GM18907 (cell line): ENCODE data around the gene GNGT1.

Experiments used
- ATAC-seq: cut with Tn5 transposase; IDR thresholded peaks from one replicate; pipeline ENCODE4 v1.9.1; 2021; ENCODE audit warnings: mild to moderate bottlenecking, moderate library complexity; ENCODE audit not compliant: unreplicated experiment

GNGT1 gene

DNA sequence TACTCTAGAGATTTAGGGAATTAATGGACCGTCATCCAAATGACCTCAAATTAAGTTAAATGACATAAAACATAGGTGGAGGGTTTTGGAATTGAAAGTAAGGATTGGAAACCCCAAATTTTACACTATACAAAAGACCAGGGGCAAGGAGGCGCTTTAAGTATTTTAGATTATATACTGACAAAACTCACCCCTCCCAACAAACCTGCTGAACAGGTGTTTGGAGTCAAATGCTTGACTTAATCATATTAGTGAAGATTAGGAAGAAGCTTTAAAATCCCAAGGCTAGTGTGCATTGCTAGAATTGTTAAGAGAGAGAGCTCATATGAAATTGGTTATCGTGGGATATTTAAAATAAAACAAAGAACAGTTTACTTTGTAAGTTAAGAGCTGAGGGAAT lies at the start of gene GNGT1:
TSS of gene GNGT1 (plus strand) at position 301 of the 400 bp plus-strand sequence. CDS start 180 bp downstream, outside the sequence.
- ATAC-seq = no peak

DNA sequence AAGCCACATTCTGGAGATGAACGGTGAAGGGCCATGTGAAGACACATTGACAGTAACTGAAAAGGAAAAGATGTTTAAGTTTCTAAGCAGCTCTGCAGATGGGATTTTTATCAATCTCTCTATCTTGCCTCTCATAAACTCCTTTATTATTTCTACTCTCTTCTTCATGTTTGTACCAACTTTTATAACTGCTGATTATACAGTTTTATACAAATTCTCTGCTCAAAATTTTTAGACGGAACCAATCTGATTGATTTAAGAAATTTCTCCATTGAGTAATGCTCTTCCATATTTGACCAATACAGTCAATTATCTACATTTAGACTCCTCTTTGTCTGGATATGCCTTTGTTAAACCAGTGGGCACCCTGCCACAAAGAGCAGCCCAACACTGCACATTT lies 47.5 kb upstream of the GNGT1 start:
- ATAC-seq = no peak

DNA sequence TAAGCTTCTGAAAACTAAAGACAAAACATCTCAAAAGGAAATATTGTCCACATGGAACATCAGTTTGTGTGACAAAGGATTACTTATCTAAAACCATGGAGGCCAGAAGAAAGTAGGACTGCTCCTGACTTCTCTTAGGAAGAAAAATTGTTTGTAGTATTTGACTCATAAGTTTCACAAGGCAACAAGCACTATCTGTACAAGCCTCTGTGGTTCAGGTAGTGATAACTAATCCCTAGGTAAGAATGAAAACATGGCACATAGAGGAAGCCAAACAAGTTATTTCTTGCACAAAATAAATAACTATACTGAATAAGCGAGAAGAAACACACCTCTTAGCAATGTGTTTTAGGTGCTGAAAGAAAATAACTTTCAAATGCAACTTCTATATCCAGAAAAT lies 46.1 kb upstream of the GNGT1 start:
- no peak for ATAC-seq

DNA sequence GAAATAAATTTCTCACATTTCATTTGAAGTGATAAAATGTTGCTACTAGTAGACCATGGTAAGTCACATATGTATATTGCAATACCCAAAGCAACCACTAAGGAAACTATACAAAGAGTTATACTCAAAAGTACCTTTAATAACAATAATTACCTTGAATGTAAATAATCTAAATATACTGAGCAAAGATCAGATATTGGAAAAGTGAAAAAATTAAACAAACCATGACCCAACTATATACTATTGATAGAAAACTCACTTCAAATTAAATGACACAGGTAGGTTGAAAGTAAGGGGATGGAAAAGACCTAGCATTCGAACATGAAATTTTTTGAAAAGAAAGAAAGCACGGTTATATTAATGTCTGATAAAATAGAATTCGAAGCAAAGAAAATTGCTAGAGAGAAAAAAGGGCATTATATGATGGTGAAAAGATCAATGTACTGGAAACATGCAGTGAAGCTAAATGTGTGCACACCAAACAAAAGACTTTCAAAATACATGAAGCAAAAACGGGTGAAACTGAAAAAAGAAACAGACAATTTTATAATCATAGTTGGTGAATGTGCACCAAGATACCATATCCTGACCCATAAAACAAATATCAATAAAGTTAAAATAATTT lies 44.9 kb upstream of the GNGT1 start:
- no peak for ATAC-seq

DNA sequence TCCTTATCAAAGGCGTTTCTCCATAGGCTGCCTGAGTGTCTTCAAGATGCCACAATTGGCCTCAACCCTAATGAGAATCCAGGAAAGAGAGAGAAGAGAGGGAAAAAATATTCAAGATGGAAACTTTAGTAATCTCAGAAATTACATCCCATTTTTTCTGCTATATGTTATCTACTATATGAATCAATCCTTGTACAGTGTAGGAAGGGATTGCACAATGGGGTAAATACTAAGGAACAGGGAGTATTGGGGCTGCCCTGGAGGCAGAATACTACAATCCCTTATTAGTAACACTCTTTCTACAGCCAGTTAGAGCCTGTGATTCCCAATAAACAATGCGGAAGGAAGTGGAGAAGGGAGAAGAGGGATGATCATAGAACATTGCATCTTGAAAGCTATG lies 43.7 kb upstream of the GNGT1 start:
- ATAC-seq = no peak

DNA sequence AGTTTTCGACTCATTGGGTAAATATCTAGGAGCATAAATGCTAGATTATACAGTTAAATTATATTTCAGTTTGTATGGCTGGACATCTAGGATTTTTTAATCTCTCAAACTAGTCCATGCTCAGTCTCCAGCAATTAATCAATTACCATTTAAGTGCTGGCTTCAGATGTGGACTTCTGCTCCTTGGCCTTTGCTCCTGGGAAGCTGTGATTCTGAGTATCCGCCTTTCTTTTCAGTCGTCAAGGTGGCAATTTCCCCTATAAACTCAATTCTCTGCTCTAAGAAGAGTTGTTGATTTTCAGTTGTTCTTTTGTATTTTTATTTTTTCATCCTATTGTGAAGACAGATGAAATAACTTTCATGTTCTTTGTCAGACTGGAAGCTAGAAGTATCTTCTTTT lies 39.5 kb upstream of the GNGT1 start:
- no peak for ATAC-seq

DNA sequence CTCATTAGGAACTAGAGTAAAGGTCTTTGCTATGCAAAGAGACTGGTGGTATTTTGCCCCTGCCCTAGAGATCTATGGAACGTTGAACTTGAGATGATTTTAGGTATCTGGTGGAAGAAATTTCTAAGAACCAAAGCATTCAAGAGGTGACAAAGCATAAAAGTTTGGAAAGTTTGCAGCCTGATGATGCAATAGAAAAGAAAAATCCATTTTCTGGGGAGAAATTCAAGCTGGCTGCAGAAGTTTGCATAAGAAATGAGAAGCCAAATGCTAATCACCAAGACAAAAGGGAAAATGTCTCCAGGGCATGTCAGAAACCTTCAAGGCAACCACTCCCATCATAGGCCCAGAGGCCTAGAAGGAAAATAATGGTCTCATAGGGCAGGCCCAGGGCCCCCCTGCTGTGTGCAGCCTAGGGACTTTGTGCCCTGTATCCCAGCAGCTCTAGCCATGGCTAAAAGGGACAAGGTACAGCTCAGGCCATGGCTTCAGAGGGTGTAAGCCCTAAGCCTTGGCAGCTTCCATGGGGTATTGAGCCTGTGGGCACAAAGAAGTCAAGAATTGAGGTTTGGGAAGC lies 32.3 kb upstream of the GNGT1 start:
- ATAC-seq = no peak

DNA sequence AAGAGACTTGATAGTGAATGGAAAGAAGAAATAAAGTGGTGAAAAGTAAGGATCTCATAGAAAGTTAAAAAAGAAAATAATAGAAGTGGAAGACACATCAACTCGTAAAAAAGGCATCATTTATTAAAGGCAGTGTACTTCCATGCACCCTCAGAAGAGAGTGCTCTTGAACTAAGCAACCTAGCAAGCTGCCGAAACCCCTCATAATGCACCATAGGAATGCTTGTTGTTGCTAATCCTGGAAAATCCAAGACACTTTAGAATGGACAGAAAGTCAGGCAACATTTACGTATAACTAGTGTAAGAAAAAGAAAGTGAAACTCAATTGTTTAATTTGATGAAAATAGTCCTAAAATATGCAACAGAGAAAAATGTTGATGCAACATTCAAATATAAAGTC lies 28.6 kb upstream of the GNGT1 start:
- ATAC-seq = no peak

DNA sequence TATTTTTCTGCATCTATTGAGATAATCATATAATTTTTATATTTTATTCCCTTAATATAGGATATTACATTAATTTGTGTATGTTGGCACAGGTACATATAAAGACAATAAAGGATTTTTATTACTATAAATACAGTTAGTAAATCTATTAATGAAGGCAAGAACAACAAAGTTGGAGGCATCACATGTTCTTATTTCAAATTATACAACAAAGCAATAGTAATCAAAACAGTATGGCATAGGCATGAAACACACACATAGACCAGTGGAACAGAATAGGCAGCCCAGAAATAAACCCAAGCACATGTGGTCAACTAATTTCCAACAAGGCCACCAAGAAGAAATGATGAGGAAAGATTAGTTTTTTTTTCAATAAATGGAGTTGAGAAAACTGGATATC lies 27.0 kb upstream of the GNGT1 start:
- no peak for ATAC-seq

DNA sequence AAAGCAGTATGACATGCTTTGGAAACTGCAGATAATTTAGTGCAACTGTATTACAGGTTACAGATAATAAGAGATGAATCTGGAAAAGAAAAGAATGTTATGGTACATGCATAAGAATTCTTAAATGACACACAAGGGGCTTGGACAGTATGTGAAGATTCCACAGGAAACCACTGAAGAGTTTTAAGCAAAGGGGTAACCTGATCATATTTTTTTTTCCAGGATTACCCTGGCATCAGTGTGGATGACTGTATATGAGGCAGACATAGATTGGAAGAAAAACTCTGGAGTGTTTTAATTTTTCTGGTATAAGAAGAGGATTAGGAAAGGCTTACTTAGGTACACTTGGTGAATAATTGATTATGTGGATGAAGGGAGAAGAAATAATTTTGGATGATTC lies 23.9 kb upstream of the GNGT1 start:
- no peak for ATAC-seq

DNA sequence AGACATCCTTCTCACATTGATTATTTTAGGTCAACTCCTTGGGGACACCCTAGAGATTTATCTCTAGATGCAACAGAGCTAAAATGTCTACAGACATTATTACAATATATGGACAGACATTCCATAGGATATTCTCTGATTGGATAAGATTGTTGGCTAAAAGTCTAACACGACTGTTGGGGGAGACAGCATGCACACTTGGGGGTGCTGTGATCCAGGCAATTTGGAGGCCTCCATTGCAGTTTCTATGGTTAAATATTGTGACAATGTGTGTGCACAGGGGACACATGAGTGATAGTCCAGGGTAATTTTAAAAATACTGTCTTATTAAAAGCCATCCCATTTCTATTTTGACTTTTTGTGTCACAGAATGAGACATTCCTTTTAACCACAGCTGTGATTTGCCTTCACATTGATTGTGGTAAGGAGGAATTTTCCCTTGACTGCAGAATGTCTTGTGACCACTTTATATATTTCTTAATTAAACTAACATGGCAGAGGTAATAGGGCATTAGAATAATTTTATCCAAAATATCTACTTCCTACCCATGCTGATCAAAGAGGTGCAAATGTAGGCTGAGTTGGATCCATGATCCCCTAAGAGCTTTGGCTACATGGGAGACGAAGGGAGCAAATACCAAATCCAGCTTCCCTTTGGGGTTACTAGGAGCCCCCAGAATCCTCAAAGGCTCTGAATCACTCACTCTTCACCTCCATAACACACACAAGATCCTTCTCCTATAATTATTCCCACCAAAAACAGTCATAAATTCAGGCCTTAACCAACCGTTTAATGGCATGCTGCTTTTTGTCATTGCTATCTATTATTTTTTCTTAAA lies 23.1 kb upstream of the GNGT1 start:
- no peak for ATAC-seq

DNA sequence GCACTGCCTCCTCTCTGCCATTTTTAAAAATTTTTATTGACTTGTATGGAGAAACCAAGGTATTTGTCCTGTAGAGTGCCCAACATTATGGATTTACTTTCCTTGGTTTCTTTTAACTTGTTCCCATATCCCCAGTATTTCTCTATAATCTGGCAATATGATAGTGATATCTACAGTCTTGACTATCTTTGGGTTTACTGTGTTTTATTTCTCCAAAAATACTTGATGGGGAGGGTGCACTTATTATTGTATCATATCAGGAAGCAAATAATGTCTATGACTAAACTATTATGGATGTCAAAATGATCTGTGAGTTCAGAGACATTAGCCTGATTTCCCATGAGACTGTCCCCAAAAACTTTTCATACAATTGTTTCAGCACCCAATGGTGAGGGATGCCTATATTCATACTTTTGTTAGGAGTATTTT lies 22.4 kb upstream of the GNGT1 start:
- ATAC-seq = no peak

DNA sequence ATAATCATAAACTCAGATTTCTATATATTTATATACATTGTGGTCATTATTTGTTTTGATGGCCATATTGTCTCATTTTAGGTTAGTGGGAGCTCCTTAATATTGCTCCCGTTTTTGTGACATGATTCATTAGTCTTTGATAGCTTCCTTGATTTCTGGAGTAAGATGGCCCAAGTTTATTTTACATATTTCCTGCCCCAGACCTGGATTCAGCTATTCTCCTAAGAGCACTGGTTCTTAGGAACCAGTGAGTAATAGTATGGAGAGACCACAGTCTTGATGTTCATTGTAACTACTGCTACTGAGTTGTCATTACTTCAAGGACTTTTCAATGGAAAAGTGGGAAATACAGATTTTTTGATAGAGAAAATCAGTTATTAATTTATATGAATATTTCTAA lies 21.8 kb upstream of the GNGT1 start:
- ATAC-seq = no peak

DNA sequence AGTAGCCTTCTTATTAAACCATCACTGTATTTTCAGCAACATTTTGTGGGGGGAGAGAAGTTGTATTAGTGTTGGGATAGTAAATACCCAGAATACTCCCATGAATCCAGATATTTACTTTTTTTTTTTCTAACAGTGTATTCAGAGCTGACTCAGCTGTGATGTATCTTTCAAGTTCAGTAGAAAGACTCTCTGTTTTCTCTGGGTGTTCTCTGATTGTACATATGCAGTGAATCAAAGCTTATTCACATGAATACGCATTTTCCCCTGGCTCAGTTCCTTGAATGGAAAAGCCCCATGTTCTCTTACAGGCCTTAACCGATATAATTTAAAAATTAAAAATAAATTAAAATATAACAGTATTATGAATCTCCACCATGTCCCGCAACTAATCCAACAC lies 17.1 kb upstream of the GNGT1 start:
- ATAC-seq = no peak

DNA sequence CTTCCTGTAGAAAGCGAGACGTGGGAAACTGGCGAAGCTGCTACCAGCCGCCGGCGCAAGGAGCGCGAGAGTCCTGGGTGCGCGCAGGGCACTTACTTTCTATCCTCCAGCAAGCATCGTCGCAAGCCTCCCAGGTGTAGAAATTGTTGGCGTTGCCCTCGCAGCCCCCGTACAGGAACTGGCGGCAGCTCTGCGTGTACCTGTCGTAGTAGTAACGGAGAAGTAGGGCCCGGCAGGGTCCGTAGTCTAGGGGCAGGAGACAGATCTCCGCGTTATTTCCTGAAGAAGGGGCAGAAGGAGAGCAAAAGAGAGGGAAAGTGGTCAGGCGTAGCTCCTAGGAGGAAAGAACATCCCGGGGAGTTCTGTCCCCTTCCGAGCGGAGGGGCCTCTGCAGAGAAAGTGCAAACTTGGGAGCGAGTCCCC lies 16.3 kb upstream of the GNGT1 start:
- peak; percentile 82 for ATAC-seq

DNA sequence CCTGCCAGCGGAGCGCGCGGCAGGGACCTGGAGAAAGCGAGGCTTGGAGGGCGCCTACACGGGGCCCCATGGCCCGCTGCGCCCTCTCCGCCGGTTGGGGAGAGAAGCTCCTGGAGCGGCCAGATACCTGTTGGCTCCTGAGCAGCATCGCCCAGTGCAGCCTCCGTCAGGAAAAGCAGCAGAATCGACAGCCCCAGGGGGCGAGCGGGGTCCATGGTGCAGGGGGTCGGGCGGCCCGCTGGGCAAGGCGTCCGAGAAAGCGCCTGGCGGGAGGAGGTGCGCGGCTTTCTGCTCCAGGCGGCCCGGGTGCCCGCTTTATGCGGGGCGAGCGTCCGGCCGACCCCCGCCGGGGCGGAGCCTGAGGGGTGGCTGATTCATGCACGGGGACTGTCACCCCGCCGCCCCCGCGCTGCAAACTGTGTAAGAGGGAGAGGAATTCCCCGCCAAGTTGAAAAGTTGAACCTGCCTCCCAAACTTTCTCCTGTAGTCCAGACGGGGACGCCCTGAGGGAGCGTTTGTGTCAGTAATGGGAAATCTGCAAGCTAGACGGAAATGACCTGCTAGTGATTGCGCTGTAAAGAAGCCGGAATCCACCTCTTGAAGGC lies 15.8 kb upstream of the GNGT1 start, which contains the start of gene TFPI2:
TSS of gene TFPI2 (minus strand) at position 290 of the 605 bp plus-strand sequence. CDS start at position 215, 75 bp downstream.
- peak; percentile 62 for ATAC-seq

DNA sequence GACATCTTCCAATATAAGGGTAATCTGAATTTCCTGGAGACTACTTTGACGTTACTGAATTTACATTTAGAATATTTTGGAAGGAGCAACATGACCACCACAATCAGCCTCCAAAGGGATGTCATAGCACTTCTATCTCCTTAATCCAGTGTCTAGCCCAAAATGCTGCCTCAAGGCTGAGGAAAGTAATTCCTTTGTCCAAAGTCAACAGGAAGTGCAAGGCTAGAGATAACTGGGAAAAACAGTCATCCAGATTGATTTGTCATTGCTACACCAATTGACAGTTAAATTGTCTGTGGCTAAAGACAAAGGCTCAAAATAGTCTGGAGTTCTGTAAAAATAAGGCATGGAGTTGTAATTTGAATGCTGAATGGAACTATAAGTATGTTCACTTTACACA lies 11.9 kb upstream of the GNGT1 start:
- ATAC-seq = no peak

DNA sequence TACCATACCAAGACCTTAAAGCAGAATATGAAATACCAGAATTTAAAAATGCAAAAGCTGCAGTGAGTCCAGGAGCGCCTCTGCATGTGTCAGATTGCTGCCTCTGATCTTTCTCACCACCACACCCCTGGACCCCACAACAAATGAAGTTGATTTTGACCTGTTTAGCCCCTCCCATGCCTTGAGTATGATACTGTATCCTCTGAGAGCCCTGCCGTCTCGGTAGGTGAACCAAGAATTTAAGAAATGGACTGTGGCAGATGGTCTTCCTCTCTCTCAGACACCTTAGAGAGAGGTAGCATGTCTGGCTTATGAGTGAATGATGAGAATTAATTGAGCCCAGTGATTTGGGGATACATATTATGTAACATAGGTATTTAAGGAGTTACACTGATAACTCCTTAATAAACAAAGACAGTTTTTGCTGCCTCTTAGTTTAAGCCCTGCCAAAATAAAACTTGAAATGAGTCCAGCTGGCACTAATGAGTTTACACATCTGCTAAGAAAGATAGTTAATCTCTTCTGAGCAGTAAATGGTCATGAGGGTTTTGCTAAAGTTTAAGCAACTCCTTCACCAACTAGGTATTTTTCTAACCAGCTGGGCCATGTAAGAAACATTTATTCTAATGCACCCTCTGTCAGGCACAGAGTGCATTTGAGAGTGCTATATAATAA lies 11.3 kb upstream of the GNGT1 start:
- no peak for ATAC-seq

DNA sequence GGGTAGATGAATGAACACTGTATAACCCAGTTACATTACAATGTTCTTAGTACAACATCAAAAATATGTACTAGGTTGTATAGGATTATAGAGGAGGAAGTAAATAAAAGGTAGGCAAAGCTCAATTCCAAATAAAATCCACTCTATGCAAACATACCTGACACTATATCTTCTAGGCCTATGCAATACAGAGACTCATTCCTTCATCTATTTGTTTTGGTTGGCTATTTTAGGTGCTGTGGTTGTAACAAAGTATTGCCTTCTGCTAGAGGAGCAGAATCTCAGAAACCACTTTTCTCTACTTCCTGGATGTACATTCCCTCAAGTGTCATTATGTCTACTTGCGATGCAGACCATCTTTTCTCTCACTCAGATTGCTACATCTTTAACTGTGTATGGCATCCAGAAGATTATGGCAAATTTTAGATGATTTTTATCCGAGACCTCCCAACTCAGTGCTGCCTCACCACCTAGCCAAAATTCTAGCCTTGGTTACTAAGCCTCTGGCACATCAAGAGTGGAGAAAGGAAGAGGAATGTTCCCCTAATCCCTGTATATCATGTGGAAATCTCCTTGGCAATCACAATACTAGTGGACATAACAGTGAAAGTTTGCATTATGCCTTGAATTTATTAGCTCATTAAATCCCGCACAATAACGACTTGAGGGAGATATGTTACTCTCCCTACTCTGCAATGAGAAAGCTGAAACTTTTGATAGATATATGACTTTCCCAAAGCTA lies 10.3 kb upstream of the GNGT1 start:
- ATAC-seq = no peak

DNA sequence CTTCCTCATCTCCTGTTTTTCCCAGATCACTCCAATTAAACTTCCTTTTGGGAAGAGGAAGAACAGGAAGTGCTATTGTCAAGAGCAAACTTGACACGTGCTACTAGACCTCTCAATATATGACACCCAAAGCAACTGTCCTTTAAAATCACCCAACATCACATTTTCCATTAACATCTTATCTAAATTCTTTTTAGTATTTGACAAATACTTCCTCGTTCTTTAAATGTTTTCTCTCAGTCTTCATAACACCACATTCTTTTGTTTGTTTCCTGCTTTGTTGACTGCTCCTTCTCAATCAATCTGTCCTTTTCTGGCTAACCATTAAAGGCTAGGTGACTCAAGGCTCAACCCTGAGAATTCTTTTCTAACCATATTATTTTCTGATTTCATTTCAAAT lies 8.7 kb upstream of the GNGT1 start:
- ATAC-seq = no peak
